HepG2 (cell line): ENCODE measurements around the gene SLIT3. TPM values are rescaled to one million over a fixed set of nuclear protein-coding genes. Genes with fewer than 3 reads are reported as not detected.

ENCODE experiments used
- ATAC-seq: fragments of 200-7000 bp; cut with Tn5 transposase; 3 replicates; pipeline ENCODE4 v1.9.1; 2020; ENCODE audit warnings: mild to moderate bottlenecking, moderate library complexity
- BruUV-seq: library from RNA; stranded (reverse); fragments of 400-500 nt; replicated peaks from 2 replicates; lab custom pipeline; 2021; lab: Mats Ljungman, UMichigan
- CTCF ChIA-PET: fragments of 300-600 bp; formaldehyde crosslinking; extraction: SDS; loops from one replicate; lab custom pipeline; 2021; ENCODE audit warnings: low total read pairs, inconsistent platforms, low intra/inter-chr PET ratio; lab: Yijun Ruan, JAX
- POLR2A ChIA-PET: fragments of 350-600 bp; sonication (Branson Sonifier 250); formaldehyde crosslinking; loops from one replicate; lab custom pipeline; 2020; ENCODE audit warnings: antibody characterized with exemption, inconsistent platforms; lab: Yijun Ruan, JAX
- DNase-seq: peaks from one replicate; pipeline ENCODE4 v3.0.0-alpha.2; 2015; ENCODE audit warnings: low spot score
- FAIRE-seq: peaks from 3 replicates; lab custom pipeline; 2011; peaks lifted over from hg19 to GRCh38; lab: Jason Lieb, UNC
- H2AFZ ChIP-seq: one replicate; pipeline ENCODE4 v1.6.1; 2011; ENCODE audit warnings: low read length, inconsistent platforms
- H3K27ac ChIP-seq: fragments of 300-600 bp; 3 replicates; pipeline ENCODE4 v1.8.0; 2011; ENCODE audit warnings: mixed run types, mild to moderate bottlenecking, mixed read lengths, low read length, inconsistent platforms; ENCODE audit not compliant: insufficient read depth; ENCODE audit errors: extremely low read length
- H3K27me3 ChIP-seq, 2 experiments: fragments of 200-600 bp in 1 of 2; 2 replicates in 1 of 2; 3 replicates in 1 of 2; pipeline versions ENCODE4 v1.6.0 to v1.8.0; 2011; ENCODE audit warnings: low read length in 2 of 2, mild to moderate bottlenecking in 2 of 2, moderate library complexity in 2 of 2, inconsistent platforms in 1 of 2; ENCODE audit not compliant: insufficient read depth in 2 of 2, control insufficient read depth in 1 of 2
- H3K36me3 ChIP-seq, 2 experiments: fragments of 200-600 bp in 1 of 2; replicated peaks in 1 of 2; 2 replicates in 1 of 2; 3 replicates in 1 of 2; pipeline versions ENCODE4 v1.5.1 to v1.8.0; 2011; ENCODE audit warnings: low read length in 2 of 2, inconsistent platforms in 1 of 2; ENCODE audit not compliant: insufficient read depth in 2 of 2, control insufficient read depth in 1 of 2
- H3K4me1 ChIP-seq: 2 replicates; pipeline ENCODE4 v1.5.1; 2012; ENCODE audit warnings: low read length, inconsistent platforms; ENCODE audit not compliant: insufficient read depth
- H3K4me2 ChIP-seq: 2 replicates; pipeline ENCODE4 v1.6.0; 2011; ENCODE audit warnings: low read depth, low read length, inconsistent platforms
- H3K4me3 ChIP-seq, 3 experiments: fragments of 200-600 bp in 1 of 3; sonication (generic), shearing (Covaris generic) in 1 of 3; replicated peaks in 1 of 3; 2 replicates each; pipeline ENCODE4 v1.5.1; 2011 to 2016; ENCODE audit warnings: low read length in 3 of 3, inconsistent platforms in 2 of 3, low read depth in 2 of 3, mild to moderate bottlenecking in 2 of 3, control low read depth in 1 of 3, mixed read lengths in 1 of 3; ENCODE audit not compliant: insufficient read depth in 1 of 3
- H3K79me2 ChIP-seq: one replicate; pipeline ENCODE4 v1.6.1; 2011; ENCODE audit warnings: low read length, inconsistent platforms; ENCODE audit not compliant: insufficient read depth
- H3K9ac ChIP-seq: 2 replicates; pipeline ENCODE4 v1.6.0; 2011; ENCODE audit warnings: mild to moderate bottlenecking, low read depth, low read length, inconsistent platforms; ENCODE audit not compliant: insufficient read depth
- H3K9me3 ChIP-seq: 2 replicates; pipeline ENCODE4 v1.5.1; 2012; ENCODE audit warnings: mild to moderate bottlenecking, low read length
- H4K20me1 ChIP-seq: 2 replicates; pipeline ENCODE4 v1.6.0; 2011; ENCODE audit warnings: inconsistent platforms, mild to moderate bottlenecking, low read length, moderate library complexity; ENCODE audit not compliant: insufficient read depth
- DDIT3 ChIP-seq: sonication (generic); formaldehyde crosslinking; IDR thresholded peaks from 2 replicates; pipeline ENCODE4 v1.4.0; 2020; ENCODE audit warnings: mild to moderate bottlenecking, missing genetic modification reagents
- PRDM4 ChIP-seq: sonication (generic); formaldehyde crosslinking; IDR thresholded peaks from 2 replicates; pipeline ENCODE4 v1.9.0; 2021; ENCODE audit warnings: missing genetic modification reagents, borderline replicate concordance
- ZNF317 ChIP-seq: sonication (generic); formaldehyde crosslinking; IDR thresholded peaks from 2 replicates; pipeline ENCODE4 v1.5.0; 2020; ENCODE audit warnings: mild to moderate bottlenecking, missing genetic modification reagents
- ZNF549 ChIP-seq: sonication (generic); formaldehyde crosslinking; IDR thresholded peaks from 2 replicates; pipeline ENCODE4 v1.5.0; 2020; ENCODE audit warnings: missing genetic modification reagents
- WGBS: methylation state at CpG from one replicate; pipeline ENCODE4 v1.1.6; 2017; ENCODE audit warnings: low lambda C conversion rate; 5-methylcytosine and 5-hydroxymethylcytosine counted together
- in situ Hi-C: cut with HindIII; loops from 2 replicates; pipeline ENCODE4 v1.10.0; 2017; ENCODE audit warnings: low pct_unique_long_range_greater_than_20kb; ENCODE audit not compliant: extremely low pct_ligation_motif_present
- intact Hi-C: fragments of 100-400 bp; cut with micrococcal nuclease; formaldehyde crosslinking; loops from one replicate; pipeline ENCODE4 v1.10.0; 2022; ENCODE audit not compliant: unreplicated experiment
- polyA plus RNA-seq, 8 experiments: library from polyadenylated mRNA; depleted of rRNA in 3 of 8; stranded (reverse) in 7 of 8; unstranded in 1 of 8; fragments of >200 nt; fragmentation: Illumina TruSeq in 4 of 8; extraction: Trizol in 4 of 8; gene quantifications; 2 replicates each; pipeline versions ENCODE4 v1.2.1 to v1.2.3, GENCODE V29; 2011 to 2016; ENCODE audit warnings: low read depth in 4 of 8, missing spikeins in 1 of 8, mixed read lengths in 1 of 8; ENCODE audit not compliant: insufficient read depth in 1 of 8
- total RNA-seq, 5 experiments: library from RNA; depleted of rRNA; stranded (reverse); fragments of >200 nt; fragmentation: Illumina TruSeq; extraction: Trizol; gene quantifications; 2 replicates each; pipeline ENCODE4 v1.2.3, GENCODE V29; 2016; ENCODE audit warnings: low read depth in 1 of 5

Gene SLIT3
- total and polyA plus RNA-seq, 2 of the 13 experiments (the other 11 are each of a cell fraction or from before 2014, with no cell fraction given): not detected

- TF ChIP-seq ZNF317 (CRISPR knock-in tag) (no peak), ZNF549 (CRISPR knock-in tag) (no peak)
Observed at GRCh38 chr5:168770036-168770498, 530.9 kb downstream of the SLIT3 start (continued).

- Histone ChIP-seq H3K79me2 (no peaks in the 10 kb centered on the region), H3K4me3 (no peak overlapping the region), H3K27me3 (peaks cover 6 to 58% of the 10 kb centered on the region in 2 experiments; a peak in 3 of 5 replicates), H3K4me2 (no peak overlapping the region), H3K27ac (no peak overlapping the region), H3K36me3 (no peaks in the 10 kb centered on the region), H3K9me3 (no peaks in the 10 kb centered on the region), H3K9ac (no peak overlapping the region), H3K4me1 (no peaks in the 10 kb centered on the region), H2AFZ (no peak overlapping the region), H4K20me1 (no peaks in the 10 kb centered on the region)
- ATAC-seq (no peak), FAIRE-seq (no peak), DNase-seq (no peak)
- POLR2A ChIA-PET: no interaction called here
- TF ChIP-seq PRDM4 (CRISPR knock-in tag) (no peak), DDIT3 (CRISPR knock-in tag) (no peak)
- intact Hi-C loops (no loop called here), in situ Hi-C loops (no loop called here)
- WGBS: 15% methylated on average over 9 of the region's 13 CpGs
- BruUV-seq: no TSS peak
- CTCF ChIA-PET: no interaction called here
Observed at GRCh38 chr5:168768172-168768571, 532.8 kb downstream of the SLIT3 start.
